ENCODE results near the gene LIAS. TPM values are rescaled to one million over a fixed set of nuclear protein-coding genes. Genes with fewer than 3 reads are reported as not detected.

LIAS gene
- total RNA-seq, 1 donor from 2014 or later: 15.4 TPM

Small RNAs within 50 kb of the gene (small RNA-seq; reads per million reads assigned to genes)
- gene MIR5591 (ENCODE audit: low replicate concordance) (not detected), gene RF00019 (ENCODE audit: low replicate concordance) (not detected)

Other genes starting within 250 kb of the LIAS start
- 55.2 TPM for gene RFC1, start 92.7 kb upstream of the LIAS start, total RNA-seq
- 6.4 TPM for gene KLB, start 52.1 kb upstream of the LIAS start, total RNA-seq
- gene RPL9, start 134 bp upstream of the LIAS start, total RNA-seq: 4,546 TPM
- 46.2 TPM for gene UGDH, start 68.4 kb downstream of the LIAS start, total RNA-seq
- 23.9 TPM for gene SMIM14, start 179.8 kb downstream of the LIAS start, total RNA-seq
- gene UBE2K, start 239.1 kb downstream of the LIAS start, total RNA-seq: 30.5 TPM